Memory B cell (primary cell): ENCODE data around the gene ATP11C.
"Not testable (repeated sequence)": the region's sequence is repeated elsewhere in the genome, so short reads cannot be mapped to it uniquely, and the experiment has no call there.

ENCODE experiments used
- ATAC-seq: fragments of 150-1000 bp; cut with Tn5 transposase; 2 replicates; pipeline ENCODE4 v1.10.0; 2021; ENCODE audit warnings: low read depth, mild to moderate bottlenecking, moderate library complexity
- DNase-seq, 2 donors: peaks; one replicate each; pipeline ENCODE4 v3.0.0; 2022; ENCODE audit warnings: low spot score in 2 of 2
- H3K27ac Mint-ChIP-seq: one replicate; pipeline ENCODE4 v1.8.0; 2022; ENCODE audit warnings: mild to moderate bottlenecking, moderate library complexity, mixed read lengths
- H3K27me3 Mint-ChIP-seq: one replicate; pipeline ENCODE4 v1.8.0; 2022; ENCODE audit warnings: mixed read lengths
- H3K36me3 Mint-ChIP-seq: one replicate; pipeline ENCODE4 v1.8.0; 2022; ENCODE audit warnings: mild to moderate bottlenecking, mixed read lengths
- H3K4me1 Mint-ChIP-seq: one replicate; pipeline ENCODE4 v1.8.0; 2022; ENCODE audit warnings: mixed read lengths
- H3K4me3 Mint-ChIP-seq: one replicate; pipeline ENCODE4 v1.8.0; 2022; ENCODE audit warnings: mild to moderate bottlenecking, moderate library complexity, mixed read lengths
- H3K9me3 Mint-ChIP-seq: one replicate; pipeline ENCODE4 v1.8.0; 2022; ENCODE audit warnings: mixed read lengths

ATP11C gene

DNA sequence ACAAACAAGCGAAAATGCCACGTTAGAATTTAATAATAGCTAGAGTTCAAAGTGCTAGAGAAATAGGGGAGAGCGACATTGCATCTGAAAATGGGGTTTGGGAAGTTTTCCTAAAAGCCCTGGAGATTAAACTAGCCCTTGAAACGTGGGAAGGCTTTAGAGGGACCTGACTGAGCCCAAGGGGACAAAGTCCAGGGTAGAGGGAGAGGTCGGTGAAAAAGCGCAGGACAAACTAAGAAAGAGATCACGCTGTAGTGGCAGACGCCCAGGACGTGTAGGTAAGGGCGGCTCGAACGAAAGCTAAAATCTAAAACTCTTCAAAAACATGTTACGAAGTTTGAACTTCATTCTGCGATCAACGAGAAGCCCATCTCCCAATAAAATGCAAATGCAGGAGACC, 1.1 kb upstream of the ATP11C start:
- Mint-ChIP-seq H3K27ac (peak overlapping the region; percentile 97), H3K36me3 (no peaks in the 10 kb centered on the region), H3K9me3 (no peaks in the 10 kb centered on the region), H3K4me1 (peaks cover 7% of the 10 kb centered on the region), H3K27me3 (no peaks in the 10 kb centered on the region), H3K4me3 (peak overlapping the region; percentile 91)
- ATAC-seq, result no peak
- DNase-seq, result no peak

DNA sequence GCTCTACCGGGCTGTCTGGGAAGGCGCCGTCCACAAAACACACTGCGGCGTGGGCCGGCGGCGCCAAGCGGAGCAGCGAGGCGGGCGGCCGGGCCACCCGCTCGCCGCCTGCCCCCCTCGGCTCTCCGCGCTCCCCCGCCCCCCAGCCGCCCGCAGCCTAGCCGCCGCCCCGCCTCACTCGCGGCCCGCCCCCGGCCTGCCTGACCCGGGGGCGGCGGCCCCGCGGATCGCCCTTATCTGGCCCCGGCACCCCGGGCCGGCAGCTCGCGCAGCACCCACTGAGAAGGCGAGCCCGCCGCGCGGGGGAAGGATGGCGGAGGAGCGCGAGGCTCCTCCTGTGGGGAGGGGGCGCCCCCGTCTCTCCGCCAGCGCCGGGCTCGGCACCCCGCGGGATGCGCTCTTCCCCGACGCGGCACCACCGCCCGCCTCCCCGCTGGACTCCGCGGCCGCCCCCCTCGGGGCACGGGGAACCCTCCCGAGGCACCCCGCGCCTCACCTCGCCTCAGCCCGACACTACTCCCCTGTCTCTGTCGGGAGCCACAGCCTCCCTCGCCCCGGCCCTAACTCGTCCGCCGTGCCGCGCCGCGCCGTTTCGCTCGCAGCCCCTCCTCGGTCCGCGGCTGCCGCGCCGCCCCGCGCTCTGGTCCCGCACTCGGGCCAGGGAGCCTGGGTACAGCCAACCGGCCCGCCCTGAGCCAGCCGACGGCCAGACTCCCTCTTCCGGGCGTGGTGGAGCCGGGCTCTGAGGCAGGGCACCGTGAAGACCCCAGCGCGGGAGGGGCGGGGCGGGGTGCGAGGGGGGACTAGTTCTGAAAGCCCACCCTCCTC, 566 bp downstream of the ATP11C start:
- H3K36me3 Mint-ChIP-seq, result no peaks in the 10 kb centered on the region
- no peaks in the 10 kb centered on the region for H3K27me3 Mint-ChIP-seq
- H3K4me1 Mint-ChIP-seq, result peaks cover 7% of the 10 kb centered on the region
- no peaks in the 10 kb centered on the region for H3K9me3 Mint-ChIP-seq
- H3K4me3 Mint-ChIP-seq, result peak overlapping the region; percentile 91
- peak; percentile 20 to 44 for DNase-seq
- ATAC-seq, result peak; percentile 39
- peak overlapping the region; percentile 97 for H3K27ac Mint-ChIP-seq

DNA sequence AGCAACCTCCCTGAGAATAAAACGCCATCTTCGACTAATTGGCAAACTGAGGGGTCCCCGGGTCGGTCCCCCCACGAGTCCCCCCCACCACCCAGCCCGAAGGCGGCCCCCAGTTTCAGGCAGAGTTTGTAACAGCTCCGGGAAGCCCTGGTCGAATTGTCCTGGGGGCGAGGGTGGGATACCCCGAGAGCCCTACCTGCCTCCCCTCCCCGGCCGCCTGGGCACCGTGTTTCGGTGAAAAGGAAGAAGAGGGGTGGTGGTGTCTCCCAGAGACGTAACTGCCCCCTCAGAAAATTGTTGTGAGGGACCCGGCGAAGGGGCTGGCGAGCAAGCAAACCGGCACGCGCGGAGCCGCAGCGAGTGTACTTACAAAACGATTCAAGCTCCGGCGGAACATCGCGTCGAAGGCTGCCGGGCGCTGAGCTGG, 1.2 kb downstream of the ATP11C start:
- no peaks in the 10 kb centered on the region for H3K36me3 Mint-ChIP-seq
- H3K4me1 Mint-ChIP-seq, result peaks cover 7% of the 10 kb centered on the region
- DNase-seq (no peak), ATAC-seq (no peak)
- no peaks in the 10 kb centered on the region for H3K27me3 Mint-ChIP-seq
- peak overlapping the region; percentile 84 for H3K4me3 Mint-ChIP-seq
- H3K9me3 Mint-ChIP-seq, result no peaks in the 10 kb centered on the region
- no peak overlapping the region for H3K27ac Mint-ChIP-seq

DNA sequence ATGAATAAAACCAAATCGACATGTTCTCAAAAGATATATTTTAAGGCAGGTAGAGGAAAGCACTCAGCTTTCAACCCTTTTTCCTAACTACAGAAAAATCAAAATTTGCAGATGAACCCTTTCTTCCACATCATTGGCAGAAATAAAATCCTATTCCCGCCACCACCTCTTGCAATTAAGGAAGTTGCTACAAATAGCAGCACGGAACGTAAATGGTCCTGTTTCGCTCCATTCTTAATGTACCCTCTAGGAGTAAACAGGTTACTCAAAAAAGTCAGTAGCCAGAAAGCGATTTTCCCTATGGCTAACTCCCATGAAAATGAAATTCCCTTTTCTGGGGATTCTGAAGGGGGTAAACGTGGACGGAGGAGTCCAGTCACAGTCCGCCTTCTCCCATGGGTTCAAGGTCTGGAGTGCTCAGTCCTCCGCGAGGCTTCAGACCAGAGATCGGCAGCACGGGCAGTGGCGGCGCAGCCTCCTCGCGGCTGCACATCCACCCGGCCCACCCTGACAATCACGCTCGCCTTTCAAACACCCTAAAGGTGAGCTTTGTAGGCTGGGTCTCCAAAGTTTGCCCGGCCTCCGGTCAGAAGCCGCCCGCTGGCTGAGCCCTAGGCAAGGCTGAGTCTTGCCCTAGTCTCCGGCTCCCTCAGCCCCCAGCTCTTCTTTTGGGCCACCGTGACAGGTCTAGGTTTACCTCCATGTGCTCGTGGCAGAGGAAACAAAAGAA, 1.8 kb downstream of the ATP11C start:
- no peak for ATAC-seq
- Mint-ChIP-seq H3K4me1 (peaks cover 7% of the 10 kb centered on the region), H3K4me3 (peak overlapping the region; percentile 84), H3K36me3 (no peaks in the 10 kb centered on the region), H3K9me3 (no peaks in the 10 kb centered on the region), H3K27ac (no peak overlapping the region), H3K27me3 (no peaks in the 10 kb centered on the region)
- DNase-seq, result peak in 1 of 2 donors; percentile 11

DNA sequence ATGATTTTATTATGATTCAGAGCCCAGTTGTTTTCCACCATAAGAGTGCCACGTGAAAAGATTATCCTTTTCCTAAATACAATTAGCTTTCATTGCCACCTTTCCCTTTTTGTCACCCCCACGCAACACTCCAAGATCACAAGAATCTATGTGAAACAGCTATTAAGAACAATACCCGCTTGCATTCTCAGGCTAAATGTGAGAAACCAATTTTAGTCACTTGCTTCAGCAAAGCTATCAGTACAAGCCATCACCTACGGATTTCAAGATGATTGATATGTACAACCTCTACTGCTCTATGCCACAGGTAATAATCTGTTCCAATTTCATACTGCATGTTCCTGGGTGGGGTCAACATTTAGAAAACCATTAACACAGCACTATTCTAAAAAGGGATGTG, 2.5 kb downstream of the ATP11C start:
- H3K27ac Mint-ChIP-seq, result no peak overlapping the region
- no peaks in the 10 kb centered on the region for H3K9me3 Mint-ChIP-seq

DNA sequence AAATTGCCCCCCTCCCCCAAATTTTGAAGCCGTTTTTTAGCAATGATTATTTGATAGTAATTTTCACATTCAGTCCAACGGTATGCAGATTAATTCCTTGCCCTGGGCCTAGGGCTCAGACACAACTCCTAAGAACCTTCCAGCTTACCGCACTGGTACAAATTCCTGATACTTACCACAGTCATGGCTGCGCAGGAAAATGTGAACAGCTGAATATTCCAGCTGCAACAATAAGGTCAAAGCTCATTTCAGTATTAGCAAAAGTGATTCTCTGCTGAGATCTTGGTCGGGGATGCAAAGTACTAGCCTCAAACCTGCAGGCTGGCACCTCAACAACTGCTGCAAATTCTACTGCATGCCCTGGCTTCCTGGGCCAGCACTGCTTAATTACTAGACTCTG, 3.0 kb downstream of the ATP11C start:
- H3K9me3 Mint-ChIP-seq, result no peaks in the 10 kb centered on the region
- H3K36me3 Mint-ChIP-seq, result no peaks in the 10 kb centered on the region
- no peaks in the 10 kb centered on the region for H3K27me3 Mint-ChIP-seq
- H3K4me3 Mint-ChIP-seq, result no peak overlapping the region
- DNase-seq (no peak), ATAC-seq (no peak)
- H3K27ac Mint-ChIP-seq, result no peak overlapping the region
- peaks cover 7% of the 10 kb centered on the region for H3K4me1 Mint-ChIP-seq

More for the DNA sequence above, 2.5 kb downstream of the ATP11C start:
- DNase-seq (no peak), ATAC-seq (no peak)
- Mint-ChIP-seq H3K36me3 (no peaks in the 10 kb centered on the region), H3K4me1 (peaks cover 7% of the 10 kb centered on the region), H3K27me3 (no peaks in the 10 kb centered on the region), H3K4me3 (peak overlapping the region; percentile 84)

DNA sequence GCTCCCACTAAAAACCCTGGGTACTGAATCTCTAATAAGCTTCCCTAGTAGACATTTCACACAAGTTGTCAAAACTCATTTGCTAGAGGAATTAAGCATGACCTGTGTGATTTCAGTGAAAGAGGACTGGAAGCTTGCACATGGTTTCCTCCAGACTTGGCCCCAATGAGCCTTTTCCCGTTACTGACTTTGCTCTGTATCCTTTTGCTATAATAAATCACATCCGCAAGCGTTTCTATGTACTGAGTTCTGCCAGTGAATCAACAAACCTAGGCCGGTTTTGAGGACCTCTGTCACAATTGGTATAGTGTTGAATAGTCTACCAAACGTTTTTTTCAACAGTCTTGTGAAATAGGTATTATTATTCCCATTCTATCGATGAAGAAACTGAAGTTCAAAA, 8.2 kb downstream of the ATP11C start:
- Mint-ChIP-seq H3K4me3 (no peak overlapping the region), H3K9me3 (no peaks in the 10 kb centered on the region), H3K36me3 (peaks cover 11% of the 10 kb centered on the region), H3K4me1 (peaks cover 17% of the 10 kb centered on the region), H3K27ac (no peak overlapping the region), H3K27me3 (no peaks in the 10 kb centered on the region)
- no peak for ATAC-seq
- no peak for DNase-seq

DNA sequence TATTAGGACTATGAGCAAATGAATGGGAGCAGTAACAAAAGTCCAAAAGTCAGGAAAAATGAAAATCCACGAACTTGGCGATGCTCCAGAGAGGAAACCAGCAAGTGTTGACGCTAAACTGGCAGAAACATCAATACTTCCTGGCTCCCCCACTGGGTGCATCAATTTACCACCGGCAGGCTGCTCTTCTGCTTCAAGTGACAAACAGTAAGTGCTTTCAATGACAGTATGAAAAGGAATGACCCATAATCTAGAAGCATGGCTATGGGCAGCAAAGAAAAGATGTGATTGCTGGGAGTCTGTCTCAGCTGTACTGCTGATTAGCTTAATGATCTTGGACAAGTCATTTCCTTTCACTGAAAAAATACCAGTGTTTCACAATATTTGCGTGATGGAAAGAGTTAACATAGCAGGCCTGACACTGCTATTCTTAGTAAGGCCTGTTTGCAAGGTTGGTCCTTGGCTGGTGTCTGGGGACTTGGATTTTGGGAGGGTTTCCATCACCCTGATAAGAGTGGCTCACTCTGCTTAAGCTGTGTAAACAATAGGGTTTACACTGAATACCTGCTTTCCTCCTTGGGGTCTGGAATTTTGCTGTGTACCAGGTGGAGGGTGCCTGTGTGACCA, 8.7 kb downstream of the ATP11C start:
- peaks cover 17% of the 10 kb centered on the region for H3K4me1 Mint-ChIP-seq
- DNase-seq (no peak), ATAC-seq (no peak)
- H3K27me3 Mint-ChIP-seq, result no peaks in the 10 kb centered on the region
- no peak overlapping the region for H3K4me3 Mint-ChIP-seq
- no peaks in the 10 kb centered on the region for H3K9me3 Mint-ChIP-seq
- peaks cover 11% of the 10 kb centered on the region for H3K36me3 Mint-ChIP-seq
- H3K27ac Mint-ChIP-seq, result no peak overlapping the region

DNA sequence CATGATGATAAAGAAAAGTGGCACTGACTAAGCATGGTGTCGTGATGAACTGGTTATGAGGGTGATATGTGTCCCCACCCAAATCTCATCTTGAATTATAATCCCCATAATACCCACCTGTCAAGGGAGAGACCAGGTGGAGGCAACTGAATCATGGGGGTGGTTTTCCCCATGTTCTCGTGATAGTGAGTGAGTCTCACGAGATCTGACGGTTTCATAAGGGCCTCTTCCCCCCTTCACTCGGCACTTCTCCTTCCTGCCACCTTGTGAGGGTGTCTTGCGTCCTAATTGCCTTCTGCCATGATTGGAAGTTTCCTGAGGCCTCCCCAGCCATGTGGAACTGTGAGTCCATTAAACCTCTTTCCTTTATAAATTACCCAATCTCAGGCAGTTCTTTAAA, 11.7 kb downstream of the ATP11C start:
- peak overlapping the region; percentile 69 for H3K27ac Mint-ChIP-seq
- ATAC-seq, H3K27me3 Mint-ChIP-seq: not testable (repeated sequence)

DNA sequence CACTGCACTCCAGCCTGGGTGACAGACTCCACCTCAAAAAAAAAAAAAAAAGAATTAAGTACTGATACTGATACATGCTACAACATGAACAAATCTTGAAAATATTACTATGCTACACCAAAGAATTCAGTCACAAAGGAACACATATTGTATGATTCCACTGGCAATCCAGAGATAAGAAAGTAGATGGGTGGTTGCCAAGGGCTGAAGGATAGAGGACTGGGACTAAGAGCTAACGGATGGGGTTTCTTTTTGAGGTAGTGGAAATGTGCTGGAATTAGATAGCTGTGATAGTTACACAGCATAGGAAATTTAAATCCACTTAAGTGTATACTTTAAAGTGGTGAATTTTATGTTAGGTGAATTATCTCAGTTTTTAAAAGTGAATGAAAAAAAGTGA, 12.5 kb downstream of the ATP11C start:
- Mint-ChIP-seq H3K9me3 (no peaks in the 10 kb centered on the region), H3K4me3 (no peak overlapping the region), H3K4me1 (peaks cover 19% of the 10 kb centered on the region), H3K27me3 (no peaks in the 10 kb centered on the region), H3K36me3 (peaks cover 11% of the 10 kb centered on the region), H3K27ac (peak overlapping the region; percentile 69)
- DNase-seq, result no peak
- no peak for ATAC-seq

More for the DNA sequence above, 11.7 kb downstream of the ATP11C start:
- not testable (repeated sequence) for H3K9me3 Mint-ChIP-seq, H3K4me3 Mint-ChIP-seq, DNase-seq
- H3K4me1 Mint-ChIP-seq, result peaks cover 19% of the 10 kb centered on the region
- peaks cover 11% of the 10 kb centered on the region for H3K36me3 Mint-ChIP-seq

DNA sequence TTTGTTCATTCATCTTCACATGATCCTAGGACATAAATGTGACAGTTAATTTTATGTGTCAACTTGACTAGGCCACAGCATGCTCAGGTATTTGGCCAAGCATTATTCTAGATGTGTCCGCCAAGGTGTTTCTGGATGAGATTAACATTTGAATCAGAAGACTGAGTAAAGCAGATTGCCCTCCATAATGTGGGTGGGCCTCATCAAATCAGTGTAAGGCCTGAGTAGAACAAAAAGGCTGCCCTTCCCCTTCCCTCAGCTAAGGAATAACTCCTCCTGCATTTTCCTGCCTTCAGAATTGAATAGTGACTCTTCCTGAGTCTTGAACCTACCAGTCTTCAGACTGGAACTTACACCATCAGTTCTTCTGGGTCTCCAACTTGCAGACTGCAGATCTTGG, 18.4 kb downstream of the ATP11C start:
- H3K9me3 Mint-ChIP-seq, result no peaks in the 10 kb centered on the region
- H3K27me3 Mint-ChIP-seq, result no peaks in the 10 kb centered on the region

DNA sequence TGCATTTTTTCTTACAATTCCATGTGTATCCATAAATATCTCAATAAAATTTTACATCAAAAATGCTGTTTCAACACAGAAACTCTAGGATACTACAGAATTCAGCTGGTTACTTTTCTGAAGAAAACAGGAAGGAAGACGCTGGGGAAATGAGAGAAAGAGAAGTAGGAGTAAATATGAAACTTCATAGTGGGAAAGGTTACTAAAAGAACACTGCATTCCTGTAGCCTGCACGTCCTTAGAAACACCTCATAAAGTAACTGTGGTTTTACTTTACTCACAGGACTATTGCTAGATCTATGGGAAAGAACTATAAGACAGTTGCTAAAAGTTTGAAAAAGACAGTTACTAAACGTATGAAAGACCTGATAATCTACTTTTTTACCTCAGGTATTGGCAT, 23.1 kb downstream of the ATP11C start:
- no peak for ATAC-seq
- Mint-ChIP-seq H3K27me3 (no peaks in the 10 kb centered on the region), H3K27ac (no peak overlapping the region), H3K36me3 (peaks cover 5% of the 10 kb centered on the region), H3K9me3 (no peaks in the 10 kb centered on the region), H3K4me3 (no peak overlapping the region), H3K4me1 (peaks cover 23% of the 10 kb centered on the region)
- DNase-seq, result no peak

More for the DNA sequence above, 18.4 kb downstream of the ATP11C start:
- peaks cover 16% of the 10 kb centered on the region for H3K4me1 Mint-ChIP-seq
- ATAC-seq (no peak), DNase-seq (no peak)
- H3K27ac Mint-ChIP-seq, result no peak overlapping the region
- H3K4me3 Mint-ChIP-seq, result no peak overlapping the region
- H3K36me3 Mint-ChIP-seq, result no peaks in the 10 kb centered on the region

DNA sequence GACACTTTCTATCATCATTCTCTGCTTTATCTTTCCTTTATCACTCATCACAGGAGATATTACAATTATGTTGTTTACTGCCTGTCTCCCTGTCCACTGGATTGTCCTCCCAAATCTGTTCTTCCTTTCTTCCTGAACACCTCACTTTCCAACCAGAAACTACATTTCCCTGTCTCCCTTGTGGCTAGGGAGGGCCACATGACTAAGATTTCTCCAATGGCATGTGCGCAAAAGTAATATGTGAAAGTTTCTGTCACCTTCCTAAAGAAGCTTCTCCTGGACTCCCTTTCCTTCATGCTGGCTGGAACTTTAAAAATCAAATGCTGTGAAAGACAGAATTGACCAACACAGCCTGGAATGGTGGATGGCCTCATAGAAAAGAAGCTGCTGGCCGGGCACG, 25.8 kb downstream of the ATP11C start:
- ATAC-seq (no peak), DNase-seq (no peak)
- no peak overlapping the region for H3K4me3 Mint-ChIP-seq
- peaks cover 6% of the 10 kb centered on the region for H3K36me3 Mint-ChIP-seq
- no peaks in the 10 kb centered on the region for H3K27me3 Mint-ChIP-seq
- H3K4me1 Mint-ChIP-seq, result peaks cover 28% of the 10 kb centered on the region
- no peaks in the 10 kb centered on the region for H3K9me3 Mint-ChIP-seq
- H3K27ac Mint-ChIP-seq, result no peak overlapping the region

DNA sequence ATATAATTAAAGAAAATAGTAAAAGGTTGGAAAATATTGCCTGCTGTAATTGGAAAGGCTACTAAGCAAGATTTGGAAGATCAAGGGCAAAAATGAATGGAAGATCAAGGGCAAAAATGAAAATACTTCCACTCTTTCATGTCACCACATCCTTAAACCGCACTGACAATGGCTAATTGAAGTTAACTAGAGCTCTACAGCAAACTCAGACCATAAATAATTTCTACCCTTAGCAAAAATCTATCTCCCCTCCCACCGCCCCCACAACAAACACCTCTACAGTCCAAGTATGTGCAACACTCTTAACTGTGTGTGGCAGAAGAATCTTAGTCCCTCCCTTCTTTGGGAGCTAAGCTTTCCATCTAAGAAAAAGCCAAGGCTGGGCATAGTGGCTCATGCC, 27.1 kb downstream of the ATP11C start:
- no peak overlapping the region for H3K4me3 Mint-ChIP-seq
- no peak overlapping the region for H3K27ac Mint-ChIP-seq
- H3K36me3 Mint-ChIP-seq, result peaks cover 6% of the 10 kb centered on the region
- H3K4me1 Mint-ChIP-seq, result peaks cover 23% of the 10 kb centered on the region
- H3K27me3 Mint-ChIP-seq, result no peaks in the 10 kb centered on the region
- no peaks in the 10 kb centered on the region for H3K9me3 Mint-ChIP-seq
- ATAC-seq (no peak), DNase-seq (no peak)
